HL-60 (cell line): ENCODE data around the gene FADS6.

ENCODE experiments used
- GABPA ChIP-seq: IDR thresholded peaks from 2 replicates; pipeline ENCODE4 v1.6.1; 2012; ENCODE audit warnings: low read depth
- TF ChIP-seq, protein P1 (sequence below): IDR thresholded peaks from one replicate; pipeline ENCODE4 v1.5.1; 2011; ENCODE audit warnings: low read length, control low read depth, inconsistent platforms; ENCODE audit not compliant: insufficient read depth

DNA sequence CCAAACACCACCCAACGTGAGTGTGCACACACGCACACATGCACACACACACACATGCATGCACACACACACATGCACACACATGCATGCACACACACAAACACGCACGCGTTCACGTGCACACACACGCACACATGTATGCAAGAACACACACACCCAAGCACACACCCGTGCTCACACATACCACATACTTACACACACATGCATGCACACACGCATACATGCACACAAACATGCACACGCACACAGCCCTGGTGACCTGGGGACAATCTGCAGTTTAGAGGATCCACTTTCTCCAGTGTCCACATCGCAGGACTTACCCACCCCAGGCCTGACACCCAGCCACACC lies 23.4 kb upstream of the FADS6 start:
- TF ChIP-seq, protein P1, sequence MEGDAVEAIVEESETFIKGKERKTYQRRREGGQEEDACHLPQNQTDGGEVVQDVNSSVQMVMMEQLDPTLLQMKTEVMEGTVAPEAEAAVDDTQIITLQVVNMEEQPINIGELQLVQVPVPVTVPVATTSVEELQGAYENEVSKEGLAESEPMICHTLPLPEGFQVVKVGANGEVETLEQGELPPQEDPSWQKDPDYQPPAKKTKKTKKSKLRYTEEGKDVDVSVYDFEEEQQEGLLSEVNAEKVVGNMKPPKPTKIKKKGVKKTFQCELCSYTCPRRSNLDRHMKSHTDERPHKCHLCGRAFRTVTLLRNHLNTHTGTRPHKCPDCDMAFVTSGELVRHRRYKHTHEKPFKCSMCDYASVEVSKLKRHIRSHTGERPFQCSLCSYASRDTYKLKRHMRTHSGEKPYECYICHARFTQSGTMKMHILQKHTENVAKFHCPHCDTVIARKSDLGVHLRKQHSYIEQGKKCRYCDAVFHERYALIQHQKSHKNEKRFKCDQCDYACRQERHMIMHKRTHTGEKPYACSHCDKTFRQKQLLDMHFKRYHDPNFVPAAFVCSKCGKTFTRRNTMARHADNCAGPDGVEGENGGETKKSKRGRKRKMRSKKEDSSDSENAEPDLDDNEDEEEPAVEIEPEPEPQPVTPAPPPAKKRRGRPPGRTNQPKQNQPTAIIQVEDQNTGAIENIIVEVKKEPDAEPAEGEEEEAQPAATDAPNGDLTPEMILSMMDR, result no peak
- no peak for TF ChIP-seq GABPA
